H9 (cell line): ENCODE data around the gene CXCR4. TPM values are rescaled to one million over a fixed set of nuclear protein-coding genes. Genes with fewer than 3 reads are reported as not detected.

Source experiments
- DNase-seq: peaks from one replicate; pipeline ENCODE4 v3.0.0-alpha.2; 2017
- H2AFZ ChIP-seq: one replicate; pipeline ENCODE4 v1.6.1; 2013; ENCODE audit warnings: mild to moderate bottlenecking, low read length, control low read depth, moderate library complexity
- H2AK5ac ChIP-seq: 2 replicates; pipeline ENCODE4 v1.6.1; 2013; ENCODE audit warnings: low read length, control low read depth, mixed read lengths; ENCODE audit not compliant: insufficient read length
- H2BK120ac ChIP-seq: one replicate; pipeline ENCODE4 v1.6.1; 2013; ENCODE audit warnings: low read depth, mild to moderate bottlenecking, low read length, control low read depth, inconsistent platforms; ENCODE audit not compliant: poor library complexity, severe bottlenecking
- H2BK12ac ChIP-seq: 2 replicates; pipeline ENCODE4 v1.6.1; 2013; ENCODE audit warnings: low read length, control low read depth, mixed read lengths, low read depth; ENCODE audit not compliant: insufficient read length
- H2BK15ac ChIP-seq: 2 replicates; pipeline ENCODE4 v1.6.1; 2013; ENCODE audit warnings: low read depth, low read length, control low read depth
- H2BK20ac ChIP-seq: one replicate; pipeline ENCODE4 v1.6.1; 2013; ENCODE audit warnings: low read depth, mild to moderate bottlenecking, low read length, control low read depth, inconsistent platforms; ENCODE audit not compliant: poor library complexity, severe bottlenecking
- H2BK5ac ChIP-seq: 2 replicates; pipeline ENCODE4 v1.6.1; 2013; ENCODE audit warnings: low read length, control low read depth, mixed read lengths; ENCODE audit not compliant: insufficient read length
- H3K14ac ChIP-seq: 2 replicates; pipeline ENCODE4 v1.6.1; 2013; ENCODE audit warnings: low read length, control low read depth; ENCODE audit not compliant: insufficient read depth
- H3K18ac ChIP-seq: 2 replicates; pipeline ENCODE4 v1.6.1; 2013; ENCODE audit warnings: low read depth, mild to moderate bottlenecking, mixed read lengths, low read length, control low read depth; ENCODE audit not compliant: insufficient read length
- H3K23ac ChIP-seq: 2 replicates; pipeline ENCODE4 v1.6.1; 2013; ENCODE audit warnings: low read length, control low read depth, mixed read lengths, low read depth; ENCODE audit not compliant: insufficient read length
- H3K23me2 ChIP-seq: 2 replicates; pipeline ENCODE4 v1.6.1; 2013; ENCODE audit warnings: low read depth, mild to moderate bottlenecking, mixed read lengths, low read length, control low read depth; ENCODE audit not compliant: insufficient read length, poor library complexity, severe bottlenecking
- H3K27ac ChIP-seq: 2 replicates; pipeline ENCODE4 v1.5.1; 2013; ENCODE audit warnings: low read length, control low read depth, mixed read lengths, low read depth; ENCODE audit not compliant: insufficient read length
- H3K27me3 ChIP-seq: 2 replicates; pipeline ENCODE4 v1.6.1; 2013; ENCODE audit warnings: low read length, control low read depth, inconsistent platforms; ENCODE audit not compliant: insufficient read depth
- H3K4ac ChIP-seq: 2 replicates; pipeline ENCODE4 v1.6.1; 2013; ENCODE audit warnings: low read depth, mild to moderate bottlenecking, control low read depth, inconsistent platforms, low read length, moderate library complexity
- H3K4me1 ChIP-seq: 2 replicates; pipeline ENCODE4 v1.6.1; 2013; ENCODE audit warnings: low read length, control low read depth, inconsistent platforms; ENCODE audit not compliant: insufficient read depth
- H3K4me2 ChIP-seq: 2 replicates; pipeline ENCODE4 v1.6.1; 2013; ENCODE audit warnings: low read length, control low read depth, mixed read lengths; ENCODE audit not compliant: insufficient read length, insufficient read depth
- H3K56ac ChIP-seq: 2 replicates; pipeline ENCODE4 v1.6.1; 2013; ENCODE audit warnings: low read depth, mild to moderate bottlenecking, mixed read lengths, low read length, control low read depth; ENCODE audit not compliant: insufficient read length
- H3K79me1 ChIP-seq: 2 replicates; pipeline ENCODE4 v1.6.1; 2013; ENCODE audit warnings: low read depth, mild to moderate bottlenecking, moderate library complexity, low read length, control low read depth, inconsistent platforms; ENCODE audit not compliant: insufficient read depth, poor library complexity, severe bottlenecking
- H3K79me2 ChIP-seq: 2 replicates; pipeline ENCODE4 v1.6.1; 2013; ENCODE audit warnings: low read length, control low read depth, inconsistent platforms; ENCODE audit not compliant: insufficient read depth
- H3K9ac ChIP-seq: 2 replicates; pipeline ENCODE4 v1.6.1; 2013; ENCODE audit warnings: low read length, control low read depth, mixed read lengths; ENCODE audit not compliant: insufficient read length; ENCODE audit errors: extremely low read depth
- H3K9me3 ChIP-seq: one replicate; pipeline ENCODE4 v1.6.1; 2013; ENCODE audit warnings: low read depth, low read length, inconsistent platforms; ENCODE audit not compliant: control insufficient read depth
- H3T11ph ChIP-seq: one replicate; pipeline ENCODE4 v1.6.1; 2013; ENCODE audit warnings: mild to moderate bottlenecking, low read length, control low read depth, inconsistent platforms
- H4K20me1 ChIP-seq: one replicate; pipeline ENCODE4 v1.6.1; 2013; ENCODE audit not compliant: control insufficient read depth, insufficient read length, insufficient read depth
- H4K5ac ChIP-seq: 2 replicates; pipeline ENCODE4 v1.6.1; 2013; ENCODE audit warnings: low read depth, mild to moderate bottlenecking, mixed read lengths, low read length, control low read depth; ENCODE audit not compliant: insufficient read length
- H4K8ac ChIP-seq: replicated peaks from 2 replicates; pipeline ENCODE4 v1.6.1; 2013; ENCODE audit warnings: low read length, control low read depth, mixed read lengths, low read depth; ENCODE audit not compliant: insufficient read length
- H4K91ac ChIP-seq: 2 replicates; pipeline ENCODE4 v1.6.1; 2013; ENCODE audit warnings: low read depth, mild to moderate bottlenecking, moderate library complexity, mixed read lengths, low read length, control low read depth; ENCODE audit not compliant: insufficient read length
- H3K27ac Mint-ChIP-seq, 3 experiments: 2 replicates in 2 of 3; 3 replicates in 1 of 3; pipeline ENCODE4 v1.8.0; 2020 to 2021; ENCODE audit warnings: mixed read lengths in 3 of 3, mild to moderate bottlenecking in 1 of 3, moderate library complexity in 1 of 3
- H3K27me3 Mint-ChIP-seq: 2 replicates; pipeline ENCODE4 v1.8.0; 2021; ENCODE audit warnings: low read depth, mild to moderate bottlenecking, moderate library complexity, mixed read lengths
- H3K36me3 Mint-ChIP-seq, 3 experiments: 2 replicates in 2 of 3; 3 replicates in 1 of 3; pipeline ENCODE4 v1.8.0; 2020 to 2021; ENCODE audit warnings: low read depth in 3 of 3, mixed read lengths in 3 of 3; ENCODE audit not compliant: insufficient read depth in 1 of 3
- H3K4me1 Mint-ChIP-seq, 2 experiments: 2 replicates each; pipeline ENCODE4 v1.8.0; 2020; ENCODE audit warnings: mixed read lengths in 2 of 2
- H3K4me3 Mint-ChIP-seq, 2 experiments: 2 replicates in 1 of 2; 3 replicates in 1 of 2; pipeline ENCODE4 v1.8.0; 2020 to 2021; ENCODE audit warnings: mild to moderate bottlenecking in 2 of 2, mixed read lengths in 2 of 2, moderate library complexity in 1 of 2
- H3K9me3 Mint-ChIP-seq, 2 experiments: 2 replicates in 1 of 2; 3 replicates in 1 of 2; pipeline ENCODE4 v1.8.0; 2020; ENCODE audit warnings: mild to moderate bottlenecking in 2 of 2, mixed read lengths in 2 of 2, moderate library complexity in 1 of 2
- CTCF ChIP-seq: fragments of 200-600 bp; sonication (generic); conservative IDR thresholded peaks from 3 replicates; pipeline ENCODE4 v1.8.0; 2021; ENCODE audit warnings: antibody characterized with exemption, mild to moderate bottlenecking
- WGBS: extraction: QIAGEN DNeasy Blood & Tissue Kit; methylation state at CpG from one replicate; pipeline ENCODE4 v1.1.7; 2013; ENCODE audit warnings: missing lambda C conversion rate, low lambda C conversion rate, mixed read lengths; ENCODE audit not compliant: insufficient read length; ENCODE audit errors: extremely low coverage; 5-methylcytosine and 5-hydroxymethylcytosine counted together
- total RNA-seq: library from RNA; stranded (reverse); gene quantifications from 2 replicates; pipeline ENCODE4 v1.2.1, GENCODE V29; 2021

The CXCR4 gene
- total RNA-seq, 1 experiment from 2014 or later, result 1.0 TPM

GRCh38 chr2:136081582-136082210 lies 36.3 kb downstream of the CXCR4 start:
- Histone ChIP-seq H3K9ac (no peak overlapping the region), H3K79me2 (no peaks in the 10 kb centered on the region), H3T11ph (no peak overlapping the region), H4K8ac (no peak overlapping the region), H3K56ac (no peak overlapping the region), H2BK15ac (no peak overlapping the region), H3K23ac (no peak overlapping the region), H3K14ac (no peak overlapping the region), H2BK120ac (no peak overlapping the region), H2BK5ac (no peak overlapping the region), H3K4me1 (no peaks in the 10 kb centered on the region), H4K5ac (no peak overlapping the region), H2BK20ac (no peak overlapping the region), H4K91ac (no peak overlapping the region), H3K79me1 (no peaks in the 10 kb centered on the region), H2AFZ (no peak overlapping the region), H3K9me3 (no peaks in the 10 kb centered on the region), H3K27ac (no peak overlapping the region), H3K4me2 (no peak overlapping the region), H3K18ac (no peak overlapping the region), H3K27me3 (no peaks in the 10 kb centered on the region), H2BK12ac (no peak overlapping the region), H4K20me1 (no peaks in the 10 kb centered on the region), H3K23me2 (no peaks in the 10 kb centered on the region), H2AK5ac (no peak overlapping the region), H3K4ac (no peak overlapping the region)
- Mint-ChIP-seq H3K9me3 (peaks cover 4% of the 10 kb centered on the region in 2 experiments), H3K4me1 (peaks cover 3 to 4% of the 10 kb centered on the region in 2 experiments; a peak in 3 of 4 replicates), H3K27me3 (no peaks in the 10 kb centered on the region; the same call in 1 of the 2 replicates), H3K4me3 (no peak overlapping the region), H3K27ac (no peak overlapping the region), H3K36me3 (peaks cover 0 to 2% (median 1%) of the 10 kb centered on the region in 3 experiments; a peak in 3 of 7 replicates)
- no peak for DNase-seq
- no peak for TF ChIP-seq CTCF
- WGBS, result no CpG with 5 or more reads among the region's 3 CpGs
